ENCODE results near the gene HELZ.

DNA sequence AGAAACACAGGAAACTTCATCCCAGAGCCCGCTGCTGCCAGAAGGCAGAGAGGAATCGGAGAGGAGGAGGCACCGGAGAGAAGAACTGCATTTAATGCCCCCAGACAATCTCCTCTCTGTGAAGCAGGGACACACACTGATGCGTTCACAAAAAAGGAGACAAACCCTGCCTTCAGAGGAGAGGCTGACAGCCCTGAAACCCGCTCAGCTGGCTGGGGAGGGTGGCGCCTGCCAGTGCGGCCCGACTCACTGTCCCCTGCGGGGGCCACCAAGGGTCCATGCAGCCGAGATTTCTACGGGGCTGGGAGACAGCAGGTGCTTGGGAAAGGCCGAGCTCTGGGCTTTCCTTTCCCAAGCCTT lies 222.6 kb downstream of the HELZ start:
- no peak for TF ChIP-seq POLR2A (IDR thresholded peaks at IDR 0.05)
- TF ChIP-seq, protein P1, sequence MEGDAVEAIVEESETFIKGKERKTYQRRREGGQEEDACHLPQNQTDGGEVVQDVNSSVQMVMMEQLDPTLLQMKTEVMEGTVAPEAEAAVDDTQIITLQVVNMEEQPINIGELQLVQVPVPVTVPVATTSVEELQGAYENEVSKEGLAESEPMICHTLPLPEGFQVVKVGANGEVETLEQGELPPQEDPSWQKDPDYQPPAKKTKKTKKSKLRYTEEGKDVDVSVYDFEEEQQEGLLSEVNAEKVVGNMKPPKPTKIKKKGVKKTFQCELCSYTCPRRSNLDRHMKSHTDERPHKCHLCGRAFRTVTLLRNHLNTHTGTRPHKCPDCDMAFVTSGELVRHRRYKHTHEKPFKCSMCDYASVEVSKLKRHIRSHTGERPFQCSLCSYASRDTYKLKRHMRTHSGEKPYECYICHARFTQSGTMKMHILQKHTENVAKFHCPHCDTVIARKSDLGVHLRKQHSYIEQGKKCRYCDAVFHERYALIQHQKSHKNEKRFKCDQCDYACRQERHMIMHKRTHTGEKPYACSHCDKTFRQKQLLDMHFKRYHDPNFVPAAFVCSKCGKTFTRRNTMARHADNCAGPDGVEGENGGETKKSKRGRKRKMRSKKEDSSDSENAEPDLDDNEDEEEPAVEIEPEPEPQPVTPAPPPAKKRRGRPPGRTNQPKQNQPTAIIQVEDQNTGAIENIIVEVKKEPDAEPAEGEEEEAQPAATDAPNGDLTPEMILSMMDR (IDR thresholded peaks at IDR 0.05) = no peak
